Panc1 (cell line): ENCODE data around the gene GNAI3.

Experiments used
- POLR2AphosphoS5 ChIP-seq: IDR thresholded peaks from 2 replicates; pipeline ENCODE4 v1.6.1; 2012; ENCODE audit warnings: mild to moderate bottlenecking, low read depth, low read length, moderate library complexity
- REST ChIP-seq, 2 experiments: IDR thresholded peaks; 2 replicates each; pipeline ENCODE4 v1.6.1; 2011 to 2012; ENCODE audit warnings: low read depth in 2 of 2, control low read depth in 1 of 2, low read length in 1 of 2, mild to moderate bottlenecking in 1 of 2, moderate library complexity in 1 of 2; ENCODE audit not compliant: insufficient read depth in 1 of 2
- TCF7L2 ChIP-seq: IDR thresholded peaks from 2 replicates; pipeline ENCODE4 v1.6.1; 2011; ENCODE audit warnings: mild to moderate bottlenecking, low read depth, low read length, inconsistent platforms
- TF ChIP-seq, protein P1 (sequence below): fragments of 450-650 bp; IDR thresholded peaks from 2 replicates; pipeline ENCODE4 v1.5.1; 2017; ENCODE audit warnings: mild to moderate bottlenecking

- TF ChIP-seq, protein P1, sequence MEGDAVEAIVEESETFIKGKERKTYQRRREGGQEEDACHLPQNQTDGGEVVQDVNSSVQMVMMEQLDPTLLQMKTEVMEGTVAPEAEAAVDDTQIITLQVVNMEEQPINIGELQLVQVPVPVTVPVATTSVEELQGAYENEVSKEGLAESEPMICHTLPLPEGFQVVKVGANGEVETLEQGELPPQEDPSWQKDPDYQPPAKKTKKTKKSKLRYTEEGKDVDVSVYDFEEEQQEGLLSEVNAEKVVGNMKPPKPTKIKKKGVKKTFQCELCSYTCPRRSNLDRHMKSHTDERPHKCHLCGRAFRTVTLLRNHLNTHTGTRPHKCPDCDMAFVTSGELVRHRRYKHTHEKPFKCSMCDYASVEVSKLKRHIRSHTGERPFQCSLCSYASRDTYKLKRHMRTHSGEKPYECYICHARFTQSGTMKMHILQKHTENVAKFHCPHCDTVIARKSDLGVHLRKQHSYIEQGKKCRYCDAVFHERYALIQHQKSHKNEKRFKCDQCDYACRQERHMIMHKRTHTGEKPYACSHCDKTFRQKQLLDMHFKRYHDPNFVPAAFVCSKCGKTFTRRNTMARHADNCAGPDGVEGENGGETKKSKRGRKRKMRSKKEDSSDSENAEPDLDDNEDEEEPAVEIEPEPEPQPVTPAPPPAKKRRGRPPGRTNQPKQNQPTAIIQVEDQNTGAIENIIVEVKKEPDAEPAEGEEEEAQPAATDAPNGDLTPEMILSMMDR, result no peak
- TF ChIP-seq REST (IDR thresholded peaks at IDR 0.05; ENCODE audit: insufficient read depth in 1 of 2, low read depth in 2 of 2, low read length in 1 of 2), result no peak
- no peak for TF ChIP-seq POLR2AphosphoS5
- TF ChIP-seq TCF7L2, result no peak
Observed at GRCh38 chr1:109653306-109653705, 104.9 kb downstream of the GNAI3 start.
